ENCODE measurements around the gene UBLCP1.
"Not testable (repeated sequence)": the region's sequence is repeated elsewhere in the genome, so short reads cannot be mapped to it uniquely, and the experiment has no call there.

UBLCP1 gene

GRCh38 chr5:159249158-159249557, 13.9 kb upstream of the UBLCP1 start:
- FAIRE-seq = no peak
- no peak for DNase-seq (ENCODE audit: low spot score)

GRCh38 chr5:159252195-159252594, 10.9 kb upstream of the UBLCP1 start:
- DNase-seq (ENCODE audit: low spot score) (no peak), FAIRE-seq (no peak)

- DNase-seq (ENCODE audit: low spot score) (no peak), FAIRE-seq (no peak)
Measured at GRCh38 chr5:159257007-159257406, 6.1 kb upstream of the UBLCP1 start.

GRCh38 chr5:159257629-159258283, 5.3 kb upstream of the UBLCP1 start:
- FAIRE-seq = no peak

GRCh38 chr5:159258361-159258760, 4.7 kb upstream of the UBLCP1 start:
- DNase-seq (ENCODE audit: low spot score) (no peak), FAIRE-seq (no peak)

More at GRCh38 chr5:159257629-159258283, 5.3 kb upstream of the UBLCP1 start:
- no peak for DNase-seq (ENCODE audit: low spot score)

GRCh38 chr5:159260212-159260611, 2.9 kb upstream of the UBLCP1 start:
- not testable (repeated sequence) for FAIRE-seq; DNase-seq (ENCODE audit: low spot score)

- no peak for FAIRE-seq
- peak; percentile 11 for DNase-seq (ENCODE audit: low spot score)
Measured at GRCh38 chr5:159262472-159262858, 625 bp upstream of the UBLCP1 start.

GRCh38 chr5:159263569-159263905, 447 bp downstream of the UBLCP1 start:
- DNase-seq (ENCODE audit: low spot score) (no peak), FAIRE-seq (no peak)

GRCh38 chr5:159266764-159267163, 3.7 kb downstream of the UBLCP1 start:
- not testable (repeated sequence) for FAIRE-seq; DNase-seq (ENCODE audit: low spot score)

GRCh38 chr5:159269723-159270122, 6.6 kb downstream of the UBLCP1 start:
- FAIRE-seq (no peak), DNase-seq (ENCODE audit: low spot score) (no peak)

- FAIRE-seq (no peak), DNase-seq (ENCODE audit: low spot score) (no peak)
Measured at GRCh38 chr5:159273923-159274322, 10.8 kb downstream of the UBLCP1 start.

- FAIRE-seq (no peak), DNase-seq (ENCODE audit: low spot score) (no peak)
Measured at GRCh38 chr5:159274676-159275075, 11.6 kb downstream of the UBLCP1 start.

GRCh38 chr5:159286420-159287035, 23.4 kb downstream of the UBLCP1 start:
- FAIRE-seq (no peak), DNase-seq (ENCODE audit: low spot score) (no peak)

GRCh38 chr5:159290741-159291140, 27.7 kb downstream of the UBLCP1 start:
- no peak for DNase-seq (ENCODE audit: low spot score)
- no peak for FAIRE-seq

GRCh38 chr5:159294921-159295320, 31.8 kb downstream of the UBLCP1 start:
- DNase-seq (ENCODE audit: low spot score) (no peak), FAIRE-seq (no peak)

GRCh38 chr5:159297300-159297699, 34.2 kb downstream of the UBLCP1 start:
- not testable (repeated sequence) for FAIRE-seq; DNase-seq (ENCODE audit: low spot score)

GRCh38 chr5:159301466-159301865, 38.4 kb downstream of the UBLCP1 start:
- no peak for DNase-seq (ENCODE audit: low spot score)
- no peak for FAIRE-seq

- not testable (repeated sequence) for FAIRE-seq; DNase-seq (ENCODE audit: low spot score)
Measured at GRCh38 chr5:159301929-159302860, 39.1 kb downstream of the UBLCP1 start.

GRCh38 chr5:159303286-159303685, 40.2 kb downstream of the UBLCP1 start:
- DNase-seq (ENCODE audit: low spot score) (no peak), FAIRE-seq (no peak)

- DNase-seq (ENCODE audit: low spot score) (no peak), FAIRE-seq (no peak)
Measured at GRCh38 chr5:159304961-159305595, 42.0 kb downstream of the UBLCP1 start.

GRCh38 chr5:159309689-159310433, 46.8 kb downstream of the UBLCP1 start:
- no peak for FAIRE-seq
- DNase-seq (ENCODE audit: low spot score) = no peak
